WTC11 (cell line): ENCODE measurements around the gene LAMC1. TPM values are rescaled to one million over a fixed set of nuclear protein-coding genes. Genes with fewer than 3 reads are reported as not detected.
A peak's percentile ranks its signal among the peaks of the same experiment; 100 is the strongest.

Experiments
- ATAC-seq: fragments of 200-7000 bp; cut with Tn5 transposase; 2 replicates; pipeline ENCODE4 v1.10.0; 2021; ENCODE audit warnings: mild to moderate bottlenecking, moderate library complexity
- CTCF ChIA-PET: fragments of 300-600 bp; sonication (Branson Sonifier 250); formaldehyde crosslinking; loops from one replicate; lab custom pipeline; 2021; ENCODE audit warnings: antibody characterized with exemption; lab: Charles Lee
- POLR2A ChIA-PET: fragments of 350-600 bp; sonication (Branson Sonifier 250); formaldehyde crosslinking; loops from one replicate; lab custom pipeline; 2021; ENCODE audit warnings: antibody characterized with exemption; lab: Charles Lee
- DNase-seq: peaks from one replicate; pipeline ENCODE4 v3.0.0; 2021; ENCODE audit warnings: low spot score
- H3K27ac Mint-ChIP-seq: 2 replicates; pipeline ENCODE4 v1.8.0; 2021; ENCODE audit warnings: mixed read lengths
- H3K27me3 Mint-ChIP-seq: 2 replicates; pipeline ENCODE4 v1.8.0; 2021; ENCODE audit warnings: low read depth, mild to moderate bottlenecking, moderate library complexity, mixed read lengths
- H3K36me3 Mint-ChIP-seq: 2 replicates; pipeline ENCODE4 v1.8.0; 2021; ENCODE audit warnings: mixed read lengths
- H3K4me1 Mint-ChIP-seq: 2 replicates; pipeline ENCODE4 v1.8.0; 2022; ENCODE audit warnings: mixed read lengths
- H3K4me3 Mint-ChIP-seq: 2 replicates; pipeline ENCODE4 v1.8.0; 2021; ENCODE audit warnings: mild to moderate bottlenecking, moderate library complexity, mixed read lengths
- H3K9me3 Mint-ChIP-seq: 2 replicates; pipeline ENCODE4 v1.8.0; 2021; ENCODE audit warnings: mixed read lengths
- EMX1 ChIP-seq: fragments of 250-450 bp; sonication (Bioruptor Pico); IDR thresholded peaks from 2 replicates; pipeline ENCODE4 v1.8.0; 2021; ENCODE audit warnings: mild to moderate bottlenecking
- GABPB1 ChIP-seq: sonication (generic); formaldehyde crosslinking; IDR thresholded peaks from 2 replicates; pipeline ENCODE4 v1.8.1; 2023; ENCODE audit warnings: mild to moderate bottlenecking, missing genetic modification reagents
- NFYB ChIP-seq: sonication (generic); formaldehyde crosslinking; conservative IDR thresholded peaks from 2 replicates; pipeline ENCODE4 v1.8.0; 2022; ENCODE audit warnings: low read depth, missing genetic modification reagents
- SOX15 ChIP-seq: fragments of 250-450 bp; sonication (Bioruptor Pico); IDR thresholded peaks from 2 replicates; pipeline ENCODE4 v1.9.0; 2021; ENCODE audit warnings: mild to moderate bottlenecking
- TEAD1 ChIP-seq: sonication (generic); formaldehyde crosslinking; IDR thresholded peaks from 2 replicates; pipeline ENCODE4 v1.8.0; 2022; ENCODE audit warnings: mild to moderate bottlenecking, missing genetic modification reagents
- ZNF121 ChIP-seq: sonication (generic); formaldehyde crosslinking; IDR thresholded peaks from 2 replicates; pipeline ENCODE4 v1.8.0; 2023; ENCODE audit warnings: missing genetic modification reagents
- ZNF219 ChIP-seq: sonication (generic); formaldehyde crosslinking; IDR thresholded peaks from 2 replicates; pipeline ENCODE4 v1.8.0; 2023; ENCODE audit warnings: missing genetic modification reagents, mild to moderate bottlenecking, borderline replicate concordance
- ZNF263 ChIP-seq: sonication (generic); formaldehyde crosslinking; IDR thresholded peaks from 2 replicates; pipeline ENCODE4 v1.8.1; 2022; ENCODE audit warnings: low read depth, mild to moderate bottlenecking, moderate library complexity, missing genetic modification reagents
- ZNF396 ChIP-seq: fragments of 250-450 bp; sonication (Bioruptor Pico); IDR thresholded peaks from 2 replicates; pipeline ENCODE4 v1.8.0; 2021; ENCODE audit warnings: mild to moderate bottlenecking, moderate library complexity, borderline replicate concordance
- ZNF671 ChIP-seq: fragments of 250-450 bp; sonication (Bioruptor Pico); IDR thresholded peaks from 2 replicates; pipeline ENCODE4 v1.8.0; 2021; ENCODE audit warnings: mild to moderate bottlenecking
- total RNA-seq: library from RNA; stranded (reverse); gene quantifications from 3 replicates; pipeline ENCODE4 v1.2.3, GENCODE V29; 2021
- TF ChIP-seq, protein P1 (sequence below): sonication (generic); formaldehyde crosslinking; conservative IDR thresholded peaks from 2 replicates; pipeline ENCODE4 v1.8.1; 2023; ENCODE audit warnings: mild to moderate bottlenecking, low read depth, missing genetic modification reagents, moderate library complexity
- TF ChIP-seq, protein P2 (sequence below): sonication (generic); formaldehyde crosslinking; IDR thresholded peaks from 2 replicates; pipeline ENCODE4 v1.8.0; 2023; ENCODE audit warnings: missing genetic modification reagents, mild to moderate bottlenecking, borderline replicate concordance
- TF ChIP-seq, protein P3 (sequence below): sonication (generic); formaldehyde crosslinking; IDR thresholded peaks from 2 replicates; pipeline ENCODE4 v1.8.1; 2023; ENCODE audit warnings: mild to moderate bottlenecking, missing genetic modification reagents, borderline replicate concordance
- TF ChIP-seq, protein P4 (sequence below): sonication (generic); formaldehyde crosslinking; IDR thresholded peaks from 2 replicates; pipeline ENCODE4 v1.8.0; 2023; ENCODE audit warnings: mild to moderate bottlenecking, missing genetic modification reagents
- TF ChIP-seq, protein P5 (sequence below): fragments of 250-450 bp; sonication (Bioruptor Pico); conservative IDR thresholded peaks from 2 replicates; pipeline ENCODE4 v1.9.0; 2021; ENCODE audit warnings: mild to moderate bottlenecking
- TF ChIP-seq, protein P6 (sequence below): sonication (generic); formaldehyde crosslinking; conservative IDR thresholded peaks from 2 replicates; pipeline ENCODE4 v1.8.1; 2022; ENCODE audit warnings: mild to moderate bottlenecking, missing genetic modification reagents
- TF ChIP-seq, protein P7 (sequence below): fragments of 200-600 bp; IDR thresholded peaks from 2 replicates; pipeline ENCODE4 v1.8.0; 2022; ENCODE audit warnings: antibody characterized with exemption

The LAMC1 gene
- total RNA-seq, 1 experiment from 2014 or later, result 162 TPM

DNA sequence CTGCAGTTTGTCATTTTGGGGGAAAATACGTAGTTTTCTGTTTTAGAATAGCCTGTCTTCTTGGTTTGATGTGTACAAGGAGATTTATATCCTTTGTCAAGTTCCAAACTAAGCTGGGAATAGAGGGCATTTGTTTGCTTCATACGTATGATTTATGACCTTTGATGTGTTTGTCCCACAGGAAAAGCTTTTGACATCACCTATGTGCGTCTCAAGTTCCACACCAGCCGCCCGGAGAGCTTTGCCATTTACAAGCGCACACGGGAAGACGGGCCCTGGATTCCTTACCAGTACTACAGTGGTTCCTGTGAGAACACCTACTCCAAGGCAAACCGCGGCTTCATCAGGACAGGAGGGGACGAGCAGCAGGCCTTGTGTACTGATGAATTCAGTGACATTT lies 79.9 kb downstream of the LAMC1 start:
- H3K4me3 Mint-ChIP-seq, result no peak overlapping the region
- TF ChIP-seq, protein P1, sequence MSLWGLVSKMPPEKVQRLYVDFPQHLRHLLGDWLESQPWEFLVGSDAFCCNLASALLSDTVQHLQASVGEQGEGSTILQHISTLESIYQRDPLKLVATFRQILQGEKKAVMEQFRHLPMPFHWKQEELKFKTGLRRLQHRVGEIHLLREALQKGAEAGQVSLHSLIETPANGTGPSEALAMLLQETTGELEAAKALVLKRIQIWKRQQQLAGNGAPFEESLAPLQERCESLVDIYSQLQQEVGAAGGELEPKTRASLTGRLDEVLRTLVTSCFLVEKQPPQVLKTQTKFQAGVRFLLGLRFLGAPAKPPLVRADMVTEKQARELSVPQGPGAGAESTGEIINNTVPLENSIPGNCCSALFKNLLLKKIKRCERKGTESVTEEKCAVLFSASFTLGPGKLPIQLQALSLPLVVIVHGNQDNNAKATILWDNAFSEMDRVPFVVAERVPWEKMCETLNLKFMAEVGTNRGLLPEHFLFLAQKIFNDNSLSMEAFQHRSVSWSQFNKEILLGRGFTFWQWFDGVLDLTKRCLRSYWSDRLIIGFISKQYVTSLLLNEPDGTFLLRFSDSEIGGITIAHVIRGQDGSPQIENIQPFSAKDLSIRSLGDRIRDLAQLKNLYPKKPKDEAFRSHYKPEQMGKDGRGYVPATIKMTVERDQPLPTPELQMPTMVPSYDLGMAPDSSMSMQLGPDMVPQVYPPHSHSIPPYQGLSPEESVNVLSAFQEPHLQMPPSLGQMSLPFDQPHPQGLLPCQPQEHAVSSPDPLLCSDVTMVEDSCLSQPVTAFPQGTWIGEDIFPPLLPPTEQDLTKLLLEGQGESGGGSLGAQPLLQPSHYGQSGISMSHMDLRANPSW, result no peak
- TF ChIP-seq ZNF396 (CRISPR knock-in tag) (no peak), ZNF121 (CRISPR knock-in tag) (no peak), NFYB (CRISPR knock-in tag) (no peak), ZNF263 (no peak), TEAD1 (no peak), ZNF219 (CRISPR knock-in tag) (no peak), GABPB1 (CRISPR knock-in tag) (no peak), ZNF671 (CRISPR knock-in tag) (no peak), EMX1 (CRISPR knock-in tag) (no peak), SOX15 (CRISPR knock-in tag) (no peak)
- TF ChIP-seq, protein P2, sequence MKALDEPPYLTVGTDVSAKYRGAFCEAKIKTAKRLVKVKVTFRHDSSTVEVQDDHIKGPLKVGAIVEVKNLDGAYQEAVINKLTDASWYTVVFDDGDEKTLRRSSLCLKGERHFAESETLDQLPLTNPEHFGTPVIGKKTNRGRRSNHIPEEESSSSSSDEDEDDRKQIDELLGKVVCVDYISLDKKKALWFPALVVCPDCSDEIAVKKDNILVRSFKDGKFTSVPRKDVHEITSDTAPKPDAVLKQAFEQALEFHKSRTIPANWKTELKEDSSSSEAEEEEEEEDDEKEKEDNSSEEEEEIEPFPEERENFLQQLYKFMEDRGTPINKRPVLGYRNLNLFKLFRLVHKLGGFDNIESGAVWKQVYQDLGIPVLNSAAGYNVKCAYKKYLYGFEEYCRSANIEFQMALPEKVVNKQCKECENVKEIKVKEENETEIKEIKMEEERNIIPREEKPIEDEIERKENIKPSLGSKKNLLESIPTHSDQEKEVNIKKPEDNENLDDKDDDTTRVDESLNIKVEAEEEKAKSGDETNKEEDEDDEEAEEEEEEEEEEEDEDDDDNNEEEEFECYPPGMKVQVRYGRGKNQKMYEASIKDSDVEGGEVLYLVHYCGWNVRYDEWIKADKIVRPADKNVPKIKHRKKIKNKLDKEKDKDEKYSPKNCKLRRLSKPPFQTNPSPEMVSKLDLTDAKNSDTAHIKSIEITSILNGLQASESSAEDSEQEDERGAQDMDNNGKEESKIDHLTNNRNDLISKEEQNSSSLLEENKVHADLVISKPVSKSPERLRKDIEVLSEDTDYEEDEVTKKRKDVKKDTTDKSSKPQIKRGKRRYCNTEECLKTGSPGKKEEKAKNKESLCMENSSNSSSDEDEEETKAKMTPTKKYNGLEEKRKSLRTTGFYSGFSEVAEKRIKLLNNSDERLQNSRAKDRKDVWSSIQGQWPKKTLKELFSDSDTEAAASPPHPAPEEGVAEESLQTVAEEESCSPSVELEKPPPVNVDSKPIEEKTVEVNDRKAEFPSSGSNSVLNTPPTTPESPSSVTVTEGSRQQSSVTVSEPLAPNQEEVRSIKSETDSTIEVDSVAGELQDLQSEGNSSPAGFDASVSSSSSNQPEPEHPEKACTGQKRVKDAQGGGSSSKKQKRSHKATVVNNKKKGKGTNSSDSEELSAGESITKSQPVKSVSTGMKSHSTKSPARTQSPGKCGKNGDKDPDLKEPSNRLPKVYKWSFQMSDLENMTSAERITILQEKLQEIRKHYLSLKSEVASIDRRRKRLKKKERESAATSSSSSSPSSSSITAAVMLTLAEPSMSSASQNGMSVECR (CRISPR knock-in tag), result no peak
- TF ChIP-seq, protein P3, sequence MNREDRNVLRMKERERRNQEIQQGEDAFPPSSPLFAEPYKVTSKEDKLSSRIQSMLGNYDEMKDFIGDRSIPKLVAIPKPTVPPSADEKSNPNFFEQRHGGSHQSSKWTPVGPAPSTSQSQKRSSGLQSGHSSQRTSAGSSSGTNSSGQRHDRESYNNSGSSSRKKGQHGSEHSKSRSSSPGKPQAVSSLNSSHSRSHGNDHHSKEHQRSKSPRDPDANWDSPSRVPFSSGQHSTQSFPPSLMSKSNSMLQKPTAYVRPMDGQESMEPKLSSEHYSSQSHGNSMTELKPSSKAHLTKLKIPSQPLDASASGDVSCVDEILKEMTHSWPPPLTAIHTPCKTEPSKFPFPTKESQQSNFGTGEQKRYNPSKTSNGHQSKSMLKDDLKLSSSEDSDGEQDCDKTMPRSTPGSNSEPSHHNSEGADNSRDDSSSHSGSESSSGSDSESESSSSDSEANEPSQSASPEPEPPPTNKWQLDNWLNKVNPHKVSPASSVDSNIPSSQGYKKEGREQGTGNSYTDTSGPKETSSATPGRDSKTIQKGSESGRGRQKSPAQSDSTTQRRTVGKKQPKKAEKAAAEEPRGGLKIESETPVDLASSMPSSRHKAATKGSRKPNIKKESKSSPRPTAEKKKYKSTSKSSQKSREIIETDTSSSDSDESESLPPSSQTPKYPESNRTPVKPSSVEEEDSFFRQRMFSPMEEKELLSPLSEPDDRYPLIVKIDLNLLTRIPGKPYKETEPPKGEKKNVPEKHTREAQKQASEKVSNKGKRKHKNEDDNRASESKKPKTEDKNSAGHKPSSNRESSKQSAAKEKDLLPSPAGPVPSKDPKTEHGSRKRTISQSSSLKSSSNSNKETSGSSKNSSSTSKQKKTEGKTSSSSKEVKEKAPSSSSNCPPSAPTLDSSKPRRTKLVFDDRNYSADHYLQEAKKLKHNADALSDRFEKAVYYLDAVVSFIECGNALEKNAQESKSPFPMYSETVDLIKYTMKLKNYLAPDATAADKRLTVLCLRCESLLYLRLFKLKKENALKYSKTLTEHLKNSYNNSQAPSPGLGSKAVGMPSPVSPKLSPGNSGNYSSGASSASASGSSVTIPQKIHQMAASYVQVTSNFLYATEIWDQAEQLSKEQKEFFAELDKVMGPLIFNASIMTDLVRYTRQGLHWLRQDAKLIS, result no peak
- TF ChIP-seq, protein P4, sequence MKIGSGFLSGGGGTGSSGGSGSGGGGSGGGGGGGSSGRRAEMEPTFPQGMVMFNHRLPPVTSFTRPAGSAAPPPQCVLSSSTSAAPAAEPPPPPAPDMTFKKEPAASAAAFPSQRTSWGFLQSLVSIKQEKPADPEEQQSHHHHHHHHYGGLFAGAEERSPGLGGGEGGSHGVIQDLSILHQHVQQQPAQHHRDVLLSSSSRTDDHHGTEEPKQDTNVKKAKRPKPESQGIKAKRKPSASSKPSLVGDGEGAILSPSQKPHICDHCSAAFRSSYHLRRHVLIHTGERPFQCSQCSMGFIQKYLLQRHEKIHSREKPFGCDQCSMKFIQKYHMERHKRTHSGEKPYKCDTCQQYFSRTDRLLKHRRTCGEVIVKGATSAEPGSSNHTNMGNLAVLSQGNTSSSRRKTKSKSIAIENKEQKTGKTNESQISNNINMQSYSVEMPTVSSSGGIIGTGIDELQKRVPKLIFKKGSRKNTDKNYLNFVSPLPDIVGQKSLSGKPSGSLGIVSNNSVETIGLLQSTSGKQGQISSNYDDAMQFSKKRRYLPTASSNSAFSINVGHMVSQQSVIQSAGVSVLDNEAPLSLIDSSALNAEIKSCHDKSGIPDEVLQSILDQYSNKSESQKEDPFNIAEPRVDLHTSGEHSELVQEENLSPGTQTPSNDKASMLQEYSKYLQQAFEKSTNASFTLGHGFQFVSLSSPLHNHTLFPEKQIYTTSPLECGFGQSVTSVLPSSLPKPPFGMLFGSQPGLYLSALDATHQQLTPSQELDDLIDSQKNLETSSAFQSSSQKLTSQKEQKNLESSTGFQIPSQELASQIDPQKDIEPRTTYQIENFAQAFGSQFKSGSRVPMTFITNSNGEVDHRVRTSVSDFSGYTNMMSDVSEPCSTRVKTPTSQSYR, result no peak
- TF ChIP-seq, protein P5, sequence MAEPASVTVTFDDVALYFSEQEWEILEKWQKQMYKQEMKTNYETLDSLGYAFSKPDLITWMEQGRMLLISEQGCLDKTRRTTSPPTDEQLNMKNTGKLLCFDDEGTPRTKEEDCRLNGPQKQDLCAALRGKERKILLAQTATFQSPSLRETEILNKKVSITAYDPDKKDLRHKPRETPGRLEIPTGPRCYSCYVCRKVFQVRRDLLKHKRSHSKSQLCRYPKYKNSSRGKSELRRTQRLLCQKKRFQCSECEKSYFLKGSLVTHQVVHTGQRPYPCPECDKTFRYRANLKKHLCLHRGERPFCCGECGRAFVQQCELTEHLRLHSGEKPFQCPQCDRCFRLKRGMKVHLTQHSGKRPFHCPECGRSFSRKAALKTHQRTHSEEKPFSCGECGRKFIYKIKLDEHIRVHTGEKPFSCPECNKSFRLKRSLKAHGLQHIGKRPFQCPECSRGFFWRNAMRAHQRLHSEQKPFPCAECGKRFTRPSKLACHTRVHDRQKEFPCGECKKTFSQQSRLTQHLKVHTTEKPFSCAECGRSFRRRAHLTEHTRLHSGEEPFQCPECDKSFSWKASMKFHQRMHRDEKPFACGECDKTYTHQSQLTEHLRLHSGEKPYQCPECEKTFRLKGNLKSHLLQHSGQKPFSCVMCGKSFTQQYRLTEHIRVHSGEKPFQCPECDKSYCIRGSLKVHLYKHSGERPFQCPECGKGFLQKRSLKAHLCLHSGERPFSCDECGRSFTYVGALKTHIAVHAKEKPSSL, result no peak
- TF ChIP-seq, protein P6, sequence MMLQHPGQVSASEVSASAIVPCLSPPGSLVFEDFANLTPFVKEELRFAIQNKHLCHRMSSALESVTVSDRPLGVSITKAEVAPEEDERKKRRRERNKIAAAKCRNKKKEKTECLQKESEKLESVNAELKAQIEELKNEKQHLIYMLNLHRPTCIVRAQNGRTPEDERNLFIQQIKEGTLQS (CRISPR knock-in tag), result no peak
- TF ChIP-seq, protein P7, sequence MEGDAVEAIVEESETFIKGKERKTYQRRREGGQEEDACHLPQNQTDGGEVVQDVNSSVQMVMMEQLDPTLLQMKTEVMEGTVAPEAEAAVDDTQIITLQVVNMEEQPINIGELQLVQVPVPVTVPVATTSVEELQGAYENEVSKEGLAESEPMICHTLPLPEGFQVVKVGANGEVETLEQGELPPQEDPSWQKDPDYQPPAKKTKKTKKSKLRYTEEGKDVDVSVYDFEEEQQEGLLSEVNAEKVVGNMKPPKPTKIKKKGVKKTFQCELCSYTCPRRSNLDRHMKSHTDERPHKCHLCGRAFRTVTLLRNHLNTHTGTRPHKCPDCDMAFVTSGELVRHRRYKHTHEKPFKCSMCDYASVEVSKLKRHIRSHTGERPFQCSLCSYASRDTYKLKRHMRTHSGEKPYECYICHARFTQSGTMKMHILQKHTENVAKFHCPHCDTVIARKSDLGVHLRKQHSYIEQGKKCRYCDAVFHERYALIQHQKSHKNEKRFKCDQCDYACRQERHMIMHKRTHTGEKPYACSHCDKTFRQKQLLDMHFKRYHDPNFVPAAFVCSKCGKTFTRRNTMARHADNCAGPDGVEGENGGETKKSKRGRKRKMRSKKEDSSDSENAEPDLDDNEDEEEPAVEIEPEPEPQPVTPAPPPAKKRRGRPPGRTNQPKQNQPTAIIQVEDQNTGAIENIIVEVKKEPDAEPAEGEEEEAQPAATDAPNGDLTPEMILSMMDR, result no peak
- H3K27me3 Mint-ChIP-seq, result no peaks in the 10 kb centered on the region
- no peak overlapping the region for H3K27ac Mint-ChIP-seq
- CTCF ChIA-PET, result interaction anchor here (0.9 kb wide), 1 partner anchor 131 kb away, joined by 3 read pairs; no protein-coding TSS in a partner anchor
- peaks cover 5% of the 10 kb centered on the region; the same call in 1 of the 2 replicates for H3K36me3 Mint-ChIP-seq
- H3K9me3 Mint-ChIP-seq, result no peaks in the 10 kb centered on the region
- H3K4me1 Mint-ChIP-seq, result peaks cover 7% of the 10 kb centered on the region
- ATAC-seq (0 out of 2 replicates have a peak, but pooled peaks have one; percentile 14), DNase-seq (peak; percentile 13)
- POLR2A ChIA-PET, result no interaction called here
